ENCODE measurements around the gene LRP6.

LRP6 gene

GRCh38 chr12:12275874-12276273 is 9.0 kb upstream of the LRP6 start:
- TF ChIP-seq GATA2 (IDR thresholded peaks at IDR 0.05; ENCODE audit: low read depth, low read length) (no peak), GATA3 (IDR thresholded peaks at IDR 0.05; ENCODE audit: low read depth, low read length) (no peak)

- TF ChIP-seq GATA2 (IDR thresholded peaks at IDR 0.05; ENCODE audit: low read depth, low read length): no peak
- no peak for TF ChIP-seq GATA3 (IDR thresholded peaks at IDR 0.05; ENCODE audit: low read depth, low read length)
These were observed 6.6 kb upstream of the LRP6 start for GRCh38 chr12:12273291-12273957.

- TF ChIP-seq GATA3 (IDR thresholded peaks at IDR 0.05; ENCODE audit: low read depth, low read length): no peak
- TF ChIP-seq GATA2 (IDR thresholded peaks at IDR 0.05; ENCODE audit: low read depth, low read length): no peak
These were observed 6.0 kb upstream of the LRP6 start for GRCh38 chr12:12272869-12273268.

- no peak for TF ChIP-seq GATA3 (IDR thresholded peaks at IDR 0.05; ENCODE audit: low read depth, low read length)
- no peak for TF ChIP-seq GATA2 (IDR thresholded peaks at IDR 0.05; ENCODE audit: low read depth, low read length)
These were observed 3.4 kb upstream of the LRP6 start for GRCh38 chr12:12270226-12270625.

GRCh38 chr12:12267742-12268200 is 927 bp upstream of the LRP6 start:
- TF ChIP-seq GATA2 (IDR thresholded peaks at IDR 0.05; ENCODE audit: low read depth, low read length) (no peak), GATA3 (IDR thresholded peaks at IDR 0.05; ENCODE audit: low read depth, low read length) (no peak)

GRCh38 chr12:12266389-12266872 is 413 bp downstream of the LRP6 start:
- no peak for TF ChIP-seq GATA3 (IDR thresholded peaks at IDR 0.05; ENCODE audit: low read depth, low read length)
- no peak for TF ChIP-seq GATA2 (IDR thresholded peaks at IDR 0.05; ENCODE audit: low read depth, low read length)

GRCh38 chr12:12265571-12266388 is 1.1 kb downstream of the LRP6 start:
- TF ChIP-seq GATA3 (IDR thresholded peaks at IDR 0.05; ENCODE audit: low read depth, low read length) (no peak), GATA2 (IDR thresholded peaks at IDR 0.05; ENCODE audit: low read depth, low read length) (no peak)

- no peak for TF ChIP-seq GATA2 (IDR thresholded peaks at IDR 0.05; ENCODE audit: low read depth, low read length)
- TF ChIP-seq GATA3 (IDR thresholded peaks at IDR 0.05; ENCODE audit: low read depth, low read length): no peak
These were observed 1.8 kb downstream of the LRP6 start for GRCh38 chr12:12265035-12265434.

GRCh38 chr12:12263909-12264308 is 2.9 kb downstream of the LRP6 start:
- TF ChIP-seq GATA3 (IDR thresholded peaks at IDR 0.05; ENCODE audit: low read depth, low read length) (no peak), GATA2 (IDR thresholded peaks at IDR 0.05; ENCODE audit: low read depth, low read length) (no peak)

GRCh38 chr12:12254553-12254952 is 12.3 kb downstream of the LRP6 start:
- no peak for TF ChIP-seq GATA3 (IDR thresholded peaks at IDR 0.05; ENCODE audit: low read depth, low read length)
- TF ChIP-seq GATA2 (IDR thresholded peaks at IDR 0.05; ENCODE audit: low read depth, low read length): no peak

GRCh38 chr12:12249216-12250050 is 17.4 kb downstream of the LRP6 start:
- no peak for TF ChIP-seq GATA2 (IDR thresholded peaks at IDR 0.05; ENCODE audit: low read depth, low read length)
- TF ChIP-seq GATA3 (IDR thresholded peaks at IDR 0.05; ENCODE audit: low read depth, low read length): no peak

GRCh38 chr12:12247584-12247983 is 19.3 kb downstream of the LRP6 start:
- TF ChIP-seq GATA2 (IDR thresholded peaks at IDR 0.05; ENCODE audit: low read depth, low read length) (no peak), GATA3 (IDR thresholded peaks at IDR 0.05; ENCODE audit: low read depth, low read length) (no peak)

- TF ChIP-seq GATA3 (IDR thresholded peaks at IDR 0.05; ENCODE audit: low read depth, low read length) (no peak), GATA2 (IDR thresholded peaks at IDR 0.05; ENCODE audit: low read depth, low read length) (no peak)
These were observed 22.5 kb downstream of the LRP6 start for GRCh38 chr12:12244341-12244740.

Measured in SH-SY5Y (cell line).